ENCODE measurements around the gene MOB3C. TPM values are rescaled to one million over a fixed set of nuclear protein-coding genes. Genes with fewer than 3 reads are reported as not detected.
A peak's percentile ranks its signal among the peaks of the same experiment; 100 is the strongest.

MOB3C gene
- total and polyA plus RNA-seq, 3 donors from 2014 or later = 8.3 to 16.0 (median 13.2) TPM

DNA sequence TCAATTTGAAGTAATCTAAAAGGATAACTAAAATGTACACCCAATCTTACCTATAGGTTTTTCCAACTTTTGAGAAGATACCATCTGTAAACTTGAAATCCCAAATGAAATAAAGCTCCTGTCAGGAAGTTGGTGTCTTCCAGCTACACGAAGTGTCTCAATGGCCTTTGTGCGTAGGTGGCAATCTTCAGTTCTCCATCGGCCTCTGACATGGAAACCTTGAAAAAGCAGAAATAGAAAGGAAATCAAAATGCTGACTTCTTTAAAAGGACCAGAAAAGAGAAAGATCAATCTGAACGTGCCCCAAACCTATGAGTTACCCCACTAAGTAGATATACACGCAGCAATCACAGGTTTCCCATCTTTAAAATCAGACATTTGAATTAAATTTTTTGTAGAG, 22.5 kb downstream of the MOB3C start:
- no peaks in the 10 kb centered on the region for H3K36me3 ChIP-seq (ENCODE audit: low read depth, missing control alignments)
- H3K27ac ChIP-seq = no peak overlapping the region
- H3K4me3 ChIP-seq = no peak overlapping the region
- H3K4me1 ChIP-seq = peaks cover 3% of the 10 kb centered on the region
- H3K9me3 ChIP-seq = no peaks in the 10 kb centered on the region
- WGBS, 2 donors = 82 to 91% methylated on average over 5 of the region's 5 CpGs
- no peak for DNase-seq
- TF ChIP-seq, protein P1, sequence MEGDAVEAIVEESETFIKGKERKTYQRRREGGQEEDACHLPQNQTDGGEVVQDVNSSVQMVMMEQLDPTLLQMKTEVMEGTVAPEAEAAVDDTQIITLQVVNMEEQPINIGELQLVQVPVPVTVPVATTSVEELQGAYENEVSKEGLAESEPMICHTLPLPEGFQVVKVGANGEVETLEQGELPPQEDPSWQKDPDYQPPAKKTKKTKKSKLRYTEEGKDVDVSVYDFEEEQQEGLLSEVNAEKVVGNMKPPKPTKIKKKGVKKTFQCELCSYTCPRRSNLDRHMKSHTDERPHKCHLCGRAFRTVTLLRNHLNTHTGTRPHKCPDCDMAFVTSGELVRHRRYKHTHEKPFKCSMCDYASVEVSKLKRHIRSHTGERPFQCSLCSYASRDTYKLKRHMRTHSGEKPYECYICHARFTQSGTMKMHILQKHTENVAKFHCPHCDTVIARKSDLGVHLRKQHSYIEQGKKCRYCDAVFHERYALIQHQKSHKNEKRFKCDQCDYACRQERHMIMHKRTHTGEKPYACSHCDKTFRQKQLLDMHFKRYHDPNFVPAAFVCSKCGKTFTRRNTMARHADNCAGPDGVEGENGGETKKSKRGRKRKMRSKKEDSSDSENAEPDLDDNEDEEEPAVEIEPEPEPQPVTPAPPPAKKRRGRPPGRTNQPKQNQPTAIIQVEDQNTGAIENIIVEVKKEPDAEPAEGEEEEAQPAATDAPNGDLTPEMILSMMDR (IDR thresholded peaks at IDR 0.05) = no peak
- TF ChIP-seq POLR2A (IDR thresholded peaks at IDR 0.05) = no peak
- intact Hi-C loops (cut with DNase I; ENCODE audit: low total_unique reads) = no loop called here
- H3K27me3 ChIP-seq = no peaks in the 10 kb centered on the region

DNA sequence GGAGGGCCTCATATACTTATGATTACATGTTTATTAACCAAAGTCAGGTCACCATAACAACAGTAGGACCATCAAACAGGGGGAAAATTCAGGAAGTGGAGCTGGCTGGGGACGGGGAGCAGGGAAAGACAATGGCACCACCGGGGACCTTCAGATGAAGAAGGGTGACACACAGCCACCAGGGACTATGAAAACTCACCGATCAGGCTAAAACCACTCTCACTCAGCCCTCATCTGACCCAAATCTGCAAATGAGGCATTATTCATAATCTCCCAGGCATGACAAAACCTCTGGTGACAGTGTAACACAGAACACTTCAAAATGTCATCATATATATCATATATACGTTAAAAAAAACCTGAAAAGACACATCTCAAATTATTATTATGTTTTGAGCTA, 23.8 kb downstream of the MOB3C start:
- Histone ChIP-seq H3K27ac (no peak overlapping the region), H3K4me3 (no peak overlapping the region), H3K9me3 (no peaks in the 10 kb centered on the region), H3K4me1 (peaks cover 3% of the 10 kb centered on the region), H3K36me3 (ENCODE audit: low read depth, missing control alignments) (no peaks in the 10 kb centered on the region), H3K27me3 (no peaks in the 10 kb centered on the region)
- WGBS, 2 donors = 89 to 97% methylated on average over 4 of the region's 4 CpGs
- intact Hi-C loops (cut with DNase I; ENCODE audit: low total_unique reads) = no loop called here
- no peak for DNase-seq
- TF ChIP-seq, protein P1 (IDR thresholded peaks at IDR 0.05) = no peak
- no peak for TF ChIP-seq POLR2A (IDR thresholded peaks at IDR 0.05)

DNA sequence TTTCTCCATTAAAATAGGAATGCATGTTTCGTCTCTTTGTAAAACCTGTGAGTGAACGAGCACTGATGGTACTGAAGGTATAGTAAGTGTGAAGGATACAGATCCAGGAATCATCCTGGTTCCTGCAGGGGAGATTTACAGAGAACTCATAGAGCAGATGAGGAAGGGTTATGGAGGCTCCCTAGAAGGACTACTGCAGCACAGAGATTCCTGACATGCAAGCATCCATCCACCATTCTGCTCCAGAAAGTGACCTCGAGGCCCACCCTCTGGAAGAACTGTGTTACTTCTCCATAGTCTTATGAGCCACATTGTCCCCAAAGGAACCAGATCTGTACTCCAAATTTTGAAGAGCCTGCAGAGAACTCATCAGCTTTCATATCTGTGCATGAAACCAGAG, 27.1 kb downstream of the MOB3C start:
- 84 to 94% methylated on average over 3 of the region's 3 CpGs for WGBS, 2 donors
- Histone ChIP-seq H3K4me1 (peaks cover 11% of the 10 kb centered on the region), H3K27ac (no peak overlapping the region), H3K27me3 (no peaks in the 10 kb centered on the region), H3K36me3 (ENCODE audit: low read depth, missing control alignments) (no peaks in the 10 kb centered on the region), H3K9me3 (no peaks in the 10 kb centered on the region), H3K4me3 (no peak overlapping the region)
- DNase-seq = no peak
- TF ChIP-seq, protein P1 (IDR thresholded peaks at IDR 0.05) = no peak
- TF ChIP-seq POLR2A (IDR thresholded peaks at IDR 0.05) = no peak
- intact Hi-C loops (cut with DNase I; ENCODE audit: low total_unique reads) = no loop called here

DNA sequence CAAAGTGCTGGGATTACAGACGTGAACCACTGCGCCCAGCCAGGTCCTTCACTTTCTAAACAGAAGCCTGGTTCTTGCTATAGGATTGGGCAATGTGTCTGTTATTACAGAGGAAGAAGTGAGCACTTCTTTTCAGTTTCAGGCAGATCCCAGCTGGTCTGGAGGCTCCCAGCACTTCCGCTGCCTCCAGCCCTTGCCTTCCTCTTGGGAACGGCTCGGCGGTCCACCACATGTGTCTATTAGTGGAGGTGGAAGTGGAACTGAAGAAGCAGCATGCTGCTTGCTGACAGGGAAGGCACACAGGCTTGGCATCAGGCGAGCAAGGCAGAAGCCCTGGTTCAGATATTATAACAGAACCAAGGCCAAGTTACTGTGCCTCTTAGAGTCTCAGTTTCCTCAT, 29.5 kb downstream of the MOB3C start:
- TF ChIP-seq, protein P1 (IDR thresholded peaks at IDR 0.05) = no peak
- no peak for TF ChIP-seq POLR2A (IDR thresholded peaks at IDR 0.05)
- Histone ChIP-seq H3K27ac (no peak overlapping the region), H3K4me1 (peaks cover 11% of the 10 kb centered on the region), H3K4me3 (no peak overlapping the region), H3K9me3 (no peaks in the 10 kb centered on the region), H3K27me3 (no peaks in the 10 kb centered on the region), H3K36me3 (ENCODE audit: low read depth, missing control alignments) (no peaks in the 10 kb centered on the region)
- DNase-seq = no peak
- WGBS, 2 donors = 73 to 88% methylated on average over 2 to 7 of the region's 7 CpGs
- intact Hi-C loops (cut with DNase I; ENCODE audit: low total_unique reads) = no loop called here

DNA sequence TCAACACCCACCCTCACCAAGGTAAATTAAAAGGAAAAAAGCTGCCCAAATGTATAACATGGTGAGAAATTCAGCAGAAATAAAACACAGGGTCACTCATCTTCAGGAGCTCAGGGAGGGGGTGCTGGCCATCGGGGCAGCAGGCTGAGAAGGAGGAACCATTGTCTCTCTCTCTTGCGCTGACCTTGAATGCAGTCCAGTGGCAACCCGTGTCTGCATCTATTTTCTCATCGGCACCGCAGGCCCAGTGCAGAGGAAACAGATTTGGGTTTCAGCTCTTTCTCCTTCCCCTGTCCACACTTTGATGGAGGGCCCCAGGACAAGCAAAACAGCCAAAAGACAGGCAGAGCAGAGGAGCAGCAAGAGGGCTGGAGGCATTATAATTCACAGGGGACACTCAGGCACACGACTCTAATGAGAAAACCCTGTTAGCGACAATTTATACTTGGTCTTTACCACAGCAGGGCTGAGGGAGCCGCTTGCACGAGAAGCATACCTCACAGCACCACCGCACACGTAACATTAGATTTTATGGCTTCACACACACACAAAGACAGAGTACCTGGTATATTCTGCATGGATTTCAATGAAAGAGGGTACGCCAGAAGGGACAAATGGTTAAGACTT, 31.2 kb downstream of the MOB3C start:
- H3K9me3 ChIP-seq = no peaks in the 10 kb centered on the region
- H3K27me3 ChIP-seq = no peaks in the 10 kb centered on the region
- no peaks in the 10 kb centered on the region for H3K36me3 ChIP-seq (ENCODE audit: low read depth, missing control alignments)
- intact Hi-C loops (cut with DNase I; ENCODE audit: low total_unique reads) = no loop called here
- H3K4me3 ChIP-seq = no peak overlapping the region
- TF ChIP-seq POLR2A (IDR thresholded peaks at IDR 0.05) = no peak
- TF ChIP-seq, protein P1 (IDR thresholded peaks at IDR 0.05) = no peak
- H3K4me1 ChIP-seq = peaks cover 11% of the 10 kb centered on the region
- WGBS, 2 donors = 49 to 50% methylated on average over 12 of the region's 12 CpGs
- H3K27ac ChIP-seq = peak overlapping the region in 1 of 2 donors; percentile 24
- DNase-seq = peak; percentile 67
